Hepatocyte (in vitro differentiated cells): ENCODE results near the gene SF3B3. TPM values are rescaled to one million over a fixed set of nuclear protein-coding genes. Genes with fewer than 3 reads are reported as not detected.

ENCODE experiments used
- DNase-seq: peaks from one replicate; pipeline ENCODE4 v3.0.0-alpha.2; 2016; ENCODE audit warnings: low spot score
- H2AFZ ChIP-seq: fragments of 200-600 bp; sonication (generic); 2 replicates; pipeline ENCODE4 v1.6.0; 2016; ENCODE audit warnings: antibody characterized with exemption, mild to moderate bottlenecking
- H3K27ac ChIP-seq: fragments of 200-600 bp; sonication (generic); 2 replicates; pipeline ENCODE4 v1.5.1; 2016; ENCODE audit warnings: mild to moderate bottlenecking
- H3K27me3 ChIP-seq: fragments of 200-600 bp; sonication (generic); 2 replicates; pipeline ENCODE4 v1.6.1; 2016
- H3K36me3 ChIP-seq: fragments of 200-600 bp; sonication (generic); replicated peaks from 2 replicates; pipeline ENCODE4 v1.5.1; 2016; ENCODE audit warnings: low read depth; ENCODE audit not compliant: insufficient read depth
- H3K4me1 ChIP-seq: fragments of 200-600 bp; sonication (generic); 2 replicates; pipeline ENCODE4 v1.5.1; 2016; ENCODE audit warnings: mild to moderate bottlenecking, moderate library complexity; ENCODE audit not compliant: insufficient read depth
- H3K4me2 ChIP-seq: fragments of 200-600 bp; sonication (generic); 2 replicates; pipeline ENCODE4 v1.6.0; 2016
- H3K4me3 ChIP-seq: fragments of 200-600 bp; sonication (generic); 2 replicates; pipeline ENCODE4 v1.5.1; 2016; ENCODE audit warnings: mild to moderate bottlenecking
- H3K79me2 ChIP-seq: fragments of 200-600 bp; sonication (generic); 2 replicates; pipeline ENCODE4 v1.6.0; 2017; ENCODE audit warnings: mild to moderate bottlenecking
- H3K9me2 ChIP-seq: fragments of 200-600 bp; sonication (generic); replicated peaks from 2 replicates; pipeline ENCODE4 v1.6.0; 2017; ENCODE audit warnings: mild to moderate bottlenecking; ENCODE audit not compliant: insufficient read depth
- H3K9me3 ChIP-seq: fragments of 200-600 bp; sonication (generic); 2 replicates; pipeline ENCODE4 v1.5.1; 2016; ENCODE audit warnings: low read depth, mild to moderate bottlenecking
- H4K20me1 ChIP-seq: fragments of 200-600 bp; sonication (generic); 2 replicates; pipeline ENCODE4 v1.6.0; 2016; ENCODE audit warnings: mild to moderate bottlenecking; ENCODE audit not compliant: insufficient read depth, poor library complexity, severe bottlenecking
- EZH2 ChIP-seq: fragments of 200-600 bp; sonication (generic); IDR thresholded peaks from 2 replicates; pipeline ENCODE4 v1.6.1; 2016; ENCODE audit warnings: antibody characterized with exemption, mild to moderate bottlenecking, borderline replicate concordance
- EZH2phosphoT487 ChIP-seq: fragments of 200-600 bp; sonication (generic); IDR thresholded peaks from one replicate; pipeline ENCODE4 v1.6.1; 2018; ENCODE audit warnings: antibody characterized with exemption, mild to moderate bottlenecking, low read depth, moderate library complexity; ENCODE audit not compliant: unreplicated experiment, severe bottlenecking
- WGBS: methylation state at CpG from one replicate; pipeline ENCODE4 v1.1.6; 2016; ENCODE audit warnings: low lambda C conversion rate; ENCODE audit errors: missing lambda C conversion rate; 5-methylcytosine and 5-hydroxymethylcytosine counted together
- polyA plus RNA-seq: library from polyadenylated mRNA; unstranded; fragments of >200 nt; fragmentation: Nextera tagmentation; extraction: Ambion mirVana; gene quantifications from 2 replicates; pipeline ENCODE4 v1.2.1, GENCODE V29; 2016
- total RNA-seq: library from RNA; depleted of rRNA; stranded (reverse); fragments of >200 nt; gene quantifications from 2 replicates; pipeline ENCODE4 v1.2.3, GENCODE V29; 2014
- TF ChIP-seq, protein P1 (sequence below): fragments of 200-600 bp; sonication (generic); IDR thresholded peaks from 2 replicates; pipeline ENCODE4 v1.5.1; 2016; ENCODE audit warnings: antibody characterized with exemption, mild to moderate bottlenecking; ENCODE audit not compliant: poor library complexity

SF3B3 gene
- total and polyA plus RNA-seq, 2 experiments from 2014 or later = 147 to 171 TPM

DNA sequence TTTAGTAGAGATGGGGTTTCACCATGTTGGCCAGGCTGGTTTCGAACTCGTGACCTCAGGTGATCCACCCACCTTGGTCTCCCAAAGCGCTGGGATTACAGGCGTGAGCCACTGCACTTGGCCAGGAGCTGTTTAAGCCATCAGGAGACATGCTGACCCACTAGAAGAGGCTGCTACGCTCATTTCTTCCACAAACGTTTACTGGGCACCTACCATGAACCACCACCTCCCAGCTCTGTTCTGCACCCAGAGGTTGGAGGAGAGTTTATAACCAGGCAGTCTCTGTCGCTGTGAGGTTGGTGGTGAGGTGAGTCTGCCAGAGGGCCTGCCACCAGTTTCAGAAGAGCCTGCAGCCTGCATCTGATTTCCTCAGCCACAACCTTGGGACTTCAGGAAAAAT lies 51.8 kb downstream of the SF3B3 start:
- WGBS = 98% methylated on average over 7 of the region's 7 CpGs
- H3K79me2 ChIP-seq = no peaks in the 10 kb centered on the region
- peak overlapping the region; percentile 65 for H3K27ac ChIP-seq
- H3K4me3 ChIP-seq = no peak overlapping the region
- no peak for DNase-seq
- no peaks in the 10 kb centered on the region for H4K20me1 ChIP-seq
- peaks cover 9% of the 10 kb centered on the region for H3K4me1 ChIP-seq
- H3K4me2 ChIP-seq = no peak overlapping the region
- H3K9me3 ChIP-seq = no peaks in the 10 kb centered on the region
- H3K36me3 ChIP-seq = no peaks in the 10 kb centered on the region
- no peaks in the 10 kb centered on the region for H3K27me3 ChIP-seq
- H3K9me2 ChIP-seq = no peaks in the 10 kb centered on the region
- H2AFZ ChIP-seq = no peak overlapping the region
- TF ChIP-seq, protein P1, sequence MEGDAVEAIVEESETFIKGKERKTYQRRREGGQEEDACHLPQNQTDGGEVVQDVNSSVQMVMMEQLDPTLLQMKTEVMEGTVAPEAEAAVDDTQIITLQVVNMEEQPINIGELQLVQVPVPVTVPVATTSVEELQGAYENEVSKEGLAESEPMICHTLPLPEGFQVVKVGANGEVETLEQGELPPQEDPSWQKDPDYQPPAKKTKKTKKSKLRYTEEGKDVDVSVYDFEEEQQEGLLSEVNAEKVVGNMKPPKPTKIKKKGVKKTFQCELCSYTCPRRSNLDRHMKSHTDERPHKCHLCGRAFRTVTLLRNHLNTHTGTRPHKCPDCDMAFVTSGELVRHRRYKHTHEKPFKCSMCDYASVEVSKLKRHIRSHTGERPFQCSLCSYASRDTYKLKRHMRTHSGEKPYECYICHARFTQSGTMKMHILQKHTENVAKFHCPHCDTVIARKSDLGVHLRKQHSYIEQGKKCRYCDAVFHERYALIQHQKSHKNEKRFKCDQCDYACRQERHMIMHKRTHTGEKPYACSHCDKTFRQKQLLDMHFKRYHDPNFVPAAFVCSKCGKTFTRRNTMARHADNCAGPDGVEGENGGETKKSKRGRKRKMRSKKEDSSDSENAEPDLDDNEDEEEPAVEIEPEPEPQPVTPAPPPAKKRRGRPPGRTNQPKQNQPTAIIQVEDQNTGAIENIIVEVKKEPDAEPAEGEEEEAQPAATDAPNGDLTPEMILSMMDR = no peak
- TF ChIP-seq EZH2phosphoT487 = no peak
- no peak for TF ChIP-seq EZH2

GRCh38 chr16:70576431-70577255 lies 53.0 kb downstream of the SF3B3 start:
- H2AFZ ChIP-seq = no peak overlapping the region
- H4K20me1 ChIP-seq = no peaks in the 10 kb centered on the region
- no peaks in the 10 kb centered on the region for H3K9me2 ChIP-seq
- peak overlapping the region; percentile 77 for H3K27ac ChIP-seq
- DNase-seq = peak; percentile 70
- TF ChIP-seq EZH2 = no peak
- TF ChIP-seq EZH2phosphoT487 = no peak
- TF ChIP-seq, protein P1 = no peak
- peaks cover 9% of the 10 kb centered on the region for H3K4me1 ChIP-seq
- H3K79me2 ChIP-seq = no peaks in the 10 kb centered on the region
- H3K9me3 ChIP-seq = no peaks in the 10 kb centered on the region
- H3K27me3 ChIP-seq = no peaks in the 10 kb centered on the region
- H3K4me2 ChIP-seq = no peak overlapping the region
- WGBS = 68% methylated on average over 10 of the region's 10 CpGs
- no peak overlapping the region for H3K4me3 ChIP-seq
- no peaks in the 10 kb centered on the region for H3K36me3 ChIP-seq

DNA sequence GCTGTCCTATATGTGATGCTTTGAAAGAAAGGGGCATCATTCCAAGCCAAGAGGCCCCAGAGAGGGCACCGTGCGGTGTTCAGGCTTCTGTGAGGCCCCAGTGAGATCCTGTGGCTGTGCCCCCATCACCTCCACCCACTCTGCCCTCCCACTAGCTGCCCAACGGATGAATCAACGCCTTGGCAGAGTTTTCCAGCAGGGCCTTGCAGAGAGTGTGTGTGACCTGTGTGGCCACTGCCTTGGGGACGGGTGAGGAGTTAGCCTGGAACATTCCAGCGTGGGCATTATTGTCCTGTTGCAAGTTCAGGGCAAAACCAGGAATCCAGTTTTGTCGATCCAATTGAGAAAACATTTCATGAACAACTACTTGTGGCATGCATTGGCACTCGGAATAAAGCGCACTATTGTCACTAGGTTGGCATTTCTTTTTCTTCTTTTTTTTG lies 53.7 kb downstream of the SF3B3 start:
- H3K79me2 ChIP-seq = no peaks in the 10 kb centered on the region
- H3K27ac ChIP-seq = peak overlapping the region; percentile 77
- no peaks in the 10 kb centered on the region for H3K9me3 ChIP-seq
- H3K27me3 ChIP-seq = no peaks in the 10 kb centered on the region
- peaks cover 9% of the 10 kb centered on the region for H3K4me1 ChIP-seq
- H2AFZ ChIP-seq = no peak overlapping the region
- H3K4me3 ChIP-seq = no peak overlapping the region
- DNase-seq = no peak
- H3K4me2 ChIP-seq = no peak overlapping the region
- 83% methylated on average over 8 of the region's 9 CpGs for WGBS
- no peaks in the 10 kb centered on the region for H4K20me1 ChIP-seq
- H3K9me2 ChIP-seq = no peaks in the 10 kb centered on the region
- no peak for TF ChIP-seq EZH2
- TF ChIP-seq, protein P1 = no peak
- no peak for TF ChIP-seq EZH2phosphoT487
- no peaks in the 10 kb centered on the region for H3K36me3 ChIP-seq
